ENCODE measurements around the gene STAT4.

The STAT4 gene

DNA sequence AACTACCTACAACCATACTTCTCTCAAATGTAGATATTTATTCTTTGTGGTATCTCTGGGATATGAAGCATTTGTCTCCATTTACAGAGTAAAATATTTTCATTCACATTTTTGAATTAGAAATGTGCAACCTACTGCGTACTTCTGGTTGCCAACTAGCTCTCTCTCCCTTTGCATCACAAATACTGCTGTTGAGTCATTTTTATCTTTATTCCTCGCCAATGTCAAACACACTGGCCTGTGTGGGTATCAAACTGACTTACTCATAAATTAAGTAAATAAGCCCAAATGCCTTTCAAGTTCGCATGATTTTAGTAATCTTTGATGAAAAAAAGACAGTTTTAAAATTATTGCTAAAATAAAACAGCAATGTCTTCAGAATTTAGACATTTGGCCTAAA lies 67.3 kb downstream of the STAT4 start:
- no peak for DNase-seq (ENCODE audit: low read depth, low spot score)

DNA sequence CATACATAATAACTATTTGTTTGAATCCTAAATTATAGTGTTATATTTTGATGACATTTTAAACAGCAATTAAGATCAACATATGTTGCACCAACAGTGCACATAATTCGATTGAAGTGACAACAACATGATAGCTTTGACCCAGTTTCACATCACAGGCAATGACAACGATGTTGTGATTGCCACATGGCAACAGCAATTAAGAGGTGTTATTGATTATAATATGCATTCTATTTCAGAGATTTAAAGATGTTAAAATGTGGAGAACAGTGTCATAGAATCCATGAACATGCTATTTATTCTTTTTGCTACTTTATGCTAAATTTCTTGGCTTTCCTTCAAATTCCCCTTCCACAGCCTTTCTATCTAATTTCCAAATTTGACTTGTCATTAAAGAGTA lies 68.5 kb downstream of the STAT4 start:
- DNase-seq (ENCODE audit: low read depth, low spot score), result no peak

DNA sequence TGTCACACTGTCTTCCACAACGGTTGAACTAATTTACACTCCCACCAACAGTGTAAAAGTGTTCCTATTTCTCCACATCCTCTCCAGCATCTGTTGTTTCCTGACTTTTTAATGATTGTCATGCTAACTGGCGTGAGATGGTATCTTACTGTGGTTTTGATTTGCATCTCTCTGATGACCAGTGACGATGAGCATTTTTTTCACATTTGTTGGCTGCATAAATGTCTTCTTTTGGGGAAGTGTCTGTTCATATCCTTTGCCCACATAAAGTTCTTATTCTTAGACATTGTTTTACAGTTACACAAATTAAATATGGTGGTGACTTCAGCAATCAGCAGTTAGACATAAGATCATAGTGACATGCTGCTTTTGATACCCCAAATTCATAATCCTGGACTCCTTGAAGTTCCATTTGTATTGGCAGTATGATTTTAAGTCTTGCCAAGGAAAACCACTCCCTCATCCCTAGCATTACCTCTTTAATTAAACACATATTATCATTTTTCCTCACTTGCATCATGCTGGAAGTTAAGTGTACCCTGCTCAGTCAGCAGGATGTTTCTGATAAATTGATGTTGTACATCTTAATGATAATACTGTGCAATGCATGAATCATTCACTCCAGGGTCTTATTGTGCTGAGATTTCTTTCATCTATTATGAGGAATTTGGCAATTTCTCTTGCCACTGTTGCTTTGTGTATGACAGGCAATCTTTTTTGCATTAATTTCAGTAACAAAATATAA lies 69.2 kb downstream of the STAT4 start:
- no peak for DNase-seq (ENCODE audit: low read depth, low spot score)

DNA sequence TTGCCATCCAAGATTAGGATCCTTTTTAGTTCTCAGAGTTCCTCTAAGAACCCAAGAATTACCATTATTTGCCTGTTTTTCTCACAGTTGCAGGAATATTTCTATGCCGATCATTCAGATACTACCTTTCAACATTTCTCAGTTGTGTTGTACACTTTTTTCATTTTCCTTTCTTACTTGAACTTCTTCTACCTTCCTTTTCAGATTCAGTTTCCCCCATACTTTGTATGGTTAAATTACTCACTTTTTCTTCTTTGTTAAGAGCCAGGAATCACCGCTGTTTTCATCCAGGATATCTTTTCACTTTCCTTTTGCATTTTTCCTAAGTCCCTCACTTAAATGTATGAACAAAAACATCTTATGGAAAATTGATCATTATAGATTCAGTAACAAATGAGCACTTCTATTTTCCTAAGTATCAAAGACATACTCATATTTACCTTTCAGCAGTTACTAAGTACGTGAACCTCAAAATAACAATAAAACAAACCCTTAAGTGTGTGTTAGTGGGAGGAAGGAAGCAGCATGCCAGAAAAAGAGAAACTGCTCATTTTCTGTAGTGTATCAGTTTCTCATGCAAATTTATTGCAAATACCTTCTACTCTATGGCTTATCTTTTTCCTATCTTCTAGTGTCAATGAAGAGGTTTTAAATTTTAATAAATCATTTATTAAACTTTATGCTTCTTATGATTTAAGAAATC lies 72.5 kb downstream of the STAT4 start:
- no peak for DNase-seq (ENCODE audit: low read depth, low spot score)

DNA sequence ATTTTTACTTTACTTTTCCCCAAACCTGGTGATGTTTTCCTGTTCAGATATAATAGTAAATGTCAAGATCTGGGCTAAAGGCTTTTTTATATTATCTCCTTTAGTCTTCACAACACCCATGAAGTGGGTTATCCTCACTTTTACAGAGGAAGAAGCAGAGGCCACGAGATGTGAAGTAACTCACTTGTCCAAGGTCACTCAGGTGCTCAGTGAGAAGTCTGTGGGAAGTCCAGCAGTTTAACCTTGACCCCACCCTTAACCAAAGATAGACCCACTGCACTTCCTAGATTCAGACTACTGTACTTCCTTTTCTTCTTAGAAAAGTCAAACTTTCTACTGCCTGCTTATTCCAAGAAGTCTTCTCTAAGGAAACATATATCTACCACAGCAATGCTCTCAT lies 80.5 kb downstream of the STAT4 start:
- no peak for DNase-seq (ENCODE audit: low read depth, low spot score)

DNA sequence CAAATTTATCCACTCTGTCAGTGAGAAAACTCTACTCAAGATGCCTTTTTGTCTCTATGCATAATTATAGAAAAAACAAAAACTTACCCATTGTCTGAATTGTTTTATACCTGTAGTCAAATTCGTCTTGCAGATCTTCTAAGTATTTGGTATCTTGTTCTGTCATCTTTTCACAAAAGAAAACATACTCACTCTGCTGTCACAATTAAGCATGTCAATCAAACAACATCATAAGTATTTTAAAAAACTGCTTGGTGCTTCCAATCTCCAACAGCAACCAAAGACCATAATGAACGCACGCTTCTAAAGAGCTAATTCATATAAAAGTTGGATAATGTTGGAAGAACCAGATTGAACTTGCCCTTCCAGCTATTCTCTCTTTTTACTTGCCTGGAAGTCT lies 81.2 kb downstream of the STAT4 start:
- no peak for DNase-seq (ENCODE audit: low read depth, low spot score)

DNA sequence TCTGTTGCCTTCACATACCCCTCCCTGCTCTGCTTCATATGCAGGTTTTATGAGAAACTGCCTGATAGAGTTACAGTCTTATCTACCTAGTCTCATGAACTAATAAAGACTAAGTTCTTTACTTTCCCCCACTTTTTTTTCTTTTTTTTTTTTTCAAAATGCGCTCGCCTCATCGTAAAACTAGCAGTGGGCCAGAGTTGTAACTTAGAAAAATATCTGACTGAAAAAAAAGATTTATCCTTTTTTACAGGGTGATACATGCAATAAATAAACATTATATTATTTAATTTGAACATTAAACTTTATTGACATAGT lies 83.9 kb downstream of the STAT4 start:
- DNase-seq (ENCODE audit: low read depth, low spot score), result no peak

DNA sequence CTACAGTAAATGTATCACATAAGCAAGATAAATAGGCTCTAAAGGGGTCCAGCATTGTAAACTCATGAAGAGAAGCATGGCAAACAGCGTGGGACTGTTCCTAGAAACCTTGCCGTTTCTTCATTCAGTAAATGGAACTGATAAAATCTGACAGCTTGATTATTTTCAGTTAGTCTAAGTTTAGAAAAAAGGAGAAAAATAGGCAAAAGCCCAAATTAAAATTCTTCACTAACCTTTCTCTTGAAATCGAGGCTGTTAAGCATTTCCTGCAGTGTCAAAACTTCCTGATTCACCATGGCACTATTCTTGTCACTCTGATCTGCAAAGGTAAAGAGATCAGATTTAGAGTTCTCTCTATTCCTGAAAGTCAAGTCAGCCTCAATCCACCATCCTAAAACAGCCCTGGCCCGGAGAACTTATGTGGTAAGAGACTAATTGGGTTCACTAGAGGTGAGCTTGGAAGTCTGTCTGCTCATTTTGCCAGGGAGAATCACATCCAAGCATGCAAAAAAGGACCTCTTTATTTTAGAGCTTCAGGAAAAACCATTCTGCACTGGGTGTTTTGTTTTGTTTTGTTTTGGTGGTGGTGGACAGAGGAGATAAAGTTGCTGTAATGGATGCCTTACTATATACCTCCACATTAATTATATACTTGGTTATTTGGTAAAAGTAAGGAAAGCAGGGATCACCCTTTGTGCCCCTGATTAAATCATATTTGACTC lies 84.4 kb downstream of the STAT4 start:
- DNase-seq (ENCODE audit: low read depth, low spot score), result no peak

DNA sequence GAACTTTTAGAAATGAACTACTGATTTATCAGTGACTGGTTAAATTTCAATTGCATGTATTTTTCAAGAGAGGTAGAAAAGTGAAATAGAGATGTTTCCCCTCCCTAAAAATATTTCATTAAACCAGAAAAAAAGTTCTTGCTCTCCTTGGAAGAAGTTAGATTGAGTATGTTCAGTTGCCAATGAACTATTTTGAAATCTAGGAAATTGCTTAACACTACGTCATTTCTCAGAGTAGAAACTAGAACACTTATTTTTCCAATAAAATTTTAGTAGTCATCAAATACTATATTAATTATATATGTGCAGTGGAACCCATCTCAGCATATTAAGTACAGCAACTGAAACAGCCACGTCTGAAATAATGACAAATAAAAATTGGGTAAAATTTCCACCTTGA lies 85.0 kb downstream of the STAT4 start:
- DNase-seq (ENCODE audit: low read depth, low spot score), result no peak

DNA sequence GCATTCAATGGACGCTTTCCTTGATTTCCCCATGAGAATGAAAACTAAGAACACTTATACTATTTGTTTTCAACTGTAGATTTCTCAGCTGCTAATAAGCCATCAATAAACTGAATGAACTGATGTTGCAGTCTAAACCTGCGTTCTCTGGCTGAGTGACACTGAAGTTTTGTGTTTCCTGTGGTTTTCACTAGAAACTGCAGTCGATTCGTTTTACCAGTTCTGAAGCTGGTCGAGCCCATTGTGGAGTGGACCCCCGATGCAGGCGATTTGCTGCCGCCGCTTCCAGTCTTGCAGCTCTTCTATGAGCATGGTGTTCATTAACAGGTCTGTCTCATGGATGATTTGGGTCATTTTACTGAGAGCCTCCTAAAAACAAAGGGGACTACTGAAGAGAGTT lies 86.2 kb downstream of the STAT4 start:
- DNase-seq (ENCODE audit: low read depth, low spot score), result no peak

DNA sequence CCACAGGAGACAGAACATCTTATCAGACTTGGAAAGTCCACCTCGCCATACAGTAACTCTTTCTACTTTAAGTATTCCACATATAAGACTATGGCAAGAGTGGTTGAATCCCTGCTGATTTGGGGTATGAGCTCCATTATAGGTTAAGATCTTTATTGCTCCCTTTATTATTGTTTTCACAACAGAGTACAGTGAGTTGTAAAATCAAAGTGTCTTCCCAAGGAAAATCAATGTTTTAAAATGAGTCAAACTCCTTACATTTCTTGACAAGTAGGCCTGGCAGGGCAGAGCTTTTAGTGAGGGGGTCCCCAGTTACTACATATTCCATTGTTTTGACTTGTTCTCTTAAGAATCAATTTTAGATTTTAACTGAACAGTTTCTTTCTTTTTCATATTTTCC lies 87.2 kb downstream of the STAT4 start:
- DNase-seq (ENCODE audit: low read depth, low spot score), result no peak

DNA sequence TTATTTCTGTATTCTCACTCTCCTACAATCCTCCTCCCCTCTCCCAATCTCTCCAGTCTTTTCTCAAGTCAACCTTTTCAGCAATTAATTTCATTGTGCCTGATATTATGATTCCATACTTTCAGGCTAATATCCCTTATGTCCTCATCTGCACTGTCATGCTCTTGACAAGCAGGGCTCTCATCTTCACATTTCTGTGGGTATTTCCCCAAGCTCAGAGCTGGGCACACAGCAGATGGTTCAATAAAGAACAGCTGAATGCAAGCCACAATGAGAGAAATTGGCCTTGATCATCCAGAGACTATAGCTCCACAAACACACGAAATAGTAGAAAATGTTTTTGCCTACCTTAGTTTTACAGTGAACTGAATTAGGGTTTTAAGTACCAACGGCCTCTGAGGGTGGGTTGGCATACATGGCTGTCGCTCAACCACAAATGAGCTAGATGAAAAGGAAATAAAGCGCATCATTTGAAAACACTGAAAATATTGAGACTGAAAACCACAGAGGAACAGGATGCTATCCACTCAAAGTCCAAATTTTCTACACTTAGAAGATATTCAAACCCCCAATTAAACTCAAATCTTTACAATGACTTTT lies 89.3 kb downstream of the STAT4 start:
- DNase-seq (ENCODE audit: low read depth, low spot score), result no peak

DNA sequence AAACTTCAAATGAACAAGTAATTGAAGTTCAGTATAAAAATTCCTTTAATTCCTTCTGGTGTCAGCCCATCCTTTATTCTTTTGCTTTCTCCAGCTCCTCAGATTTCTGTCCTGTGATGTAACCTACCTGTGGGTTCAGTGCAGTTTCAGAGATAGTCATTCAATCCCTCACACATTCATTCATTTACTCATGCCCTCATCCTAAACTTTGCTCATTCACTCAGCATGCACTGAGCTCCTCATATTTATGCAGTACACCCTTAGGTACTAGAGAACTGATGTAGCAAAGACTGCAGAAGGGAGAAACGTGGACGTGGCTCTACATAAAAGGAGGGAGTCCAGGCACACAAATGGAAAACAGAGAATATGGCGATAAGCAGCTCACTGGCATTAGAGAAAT lies 91.5 kb downstream of the STAT4 start:
- no peak for DNase-seq (ENCODE audit: low read depth, low spot score)

DNA sequence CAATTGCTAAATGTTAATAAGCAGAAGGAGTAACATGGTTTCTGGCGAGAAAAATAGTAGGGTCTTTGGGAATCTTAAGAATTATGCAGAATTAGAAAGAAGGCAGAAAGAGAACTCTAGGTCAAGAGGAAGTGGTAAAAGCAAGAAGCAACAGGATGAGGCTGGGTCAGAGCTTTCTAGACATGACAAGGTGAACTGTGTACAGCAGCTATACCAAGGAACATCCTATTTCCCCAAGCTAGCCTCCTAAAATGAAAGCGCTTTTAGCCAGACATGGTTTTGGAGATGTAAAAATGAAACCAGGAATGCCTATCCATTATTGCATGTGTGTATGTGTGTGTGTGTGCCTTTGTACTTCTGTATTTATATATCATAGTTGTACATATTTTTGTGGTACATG lies 94.6 kb downstream of the STAT4 start:
- no peak for DNase-seq (ENCODE audit: low read depth, low spot score)

DNA sequence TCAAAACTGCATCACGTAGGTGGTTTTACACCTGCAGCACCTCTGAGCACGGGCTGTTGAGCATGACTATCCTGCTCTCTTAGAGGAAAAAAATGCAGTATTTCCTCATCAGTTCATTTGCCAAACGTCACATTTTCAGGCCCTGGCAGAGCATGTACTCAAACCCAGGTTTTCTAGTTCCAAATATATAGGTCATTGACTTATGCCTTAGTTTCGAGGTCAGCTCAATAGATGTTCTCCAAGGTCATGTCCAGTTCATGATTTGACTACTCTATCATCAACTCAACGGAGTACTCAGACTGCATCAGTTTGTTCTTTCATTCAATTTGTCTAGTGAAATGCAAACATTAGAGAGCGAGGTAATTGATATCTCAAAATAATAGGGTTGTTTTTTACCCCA lies 97.5 kb downstream of the STAT4 start:
- no peak for DNase-seq (ENCODE audit: low read depth, low spot score)

DNA sequence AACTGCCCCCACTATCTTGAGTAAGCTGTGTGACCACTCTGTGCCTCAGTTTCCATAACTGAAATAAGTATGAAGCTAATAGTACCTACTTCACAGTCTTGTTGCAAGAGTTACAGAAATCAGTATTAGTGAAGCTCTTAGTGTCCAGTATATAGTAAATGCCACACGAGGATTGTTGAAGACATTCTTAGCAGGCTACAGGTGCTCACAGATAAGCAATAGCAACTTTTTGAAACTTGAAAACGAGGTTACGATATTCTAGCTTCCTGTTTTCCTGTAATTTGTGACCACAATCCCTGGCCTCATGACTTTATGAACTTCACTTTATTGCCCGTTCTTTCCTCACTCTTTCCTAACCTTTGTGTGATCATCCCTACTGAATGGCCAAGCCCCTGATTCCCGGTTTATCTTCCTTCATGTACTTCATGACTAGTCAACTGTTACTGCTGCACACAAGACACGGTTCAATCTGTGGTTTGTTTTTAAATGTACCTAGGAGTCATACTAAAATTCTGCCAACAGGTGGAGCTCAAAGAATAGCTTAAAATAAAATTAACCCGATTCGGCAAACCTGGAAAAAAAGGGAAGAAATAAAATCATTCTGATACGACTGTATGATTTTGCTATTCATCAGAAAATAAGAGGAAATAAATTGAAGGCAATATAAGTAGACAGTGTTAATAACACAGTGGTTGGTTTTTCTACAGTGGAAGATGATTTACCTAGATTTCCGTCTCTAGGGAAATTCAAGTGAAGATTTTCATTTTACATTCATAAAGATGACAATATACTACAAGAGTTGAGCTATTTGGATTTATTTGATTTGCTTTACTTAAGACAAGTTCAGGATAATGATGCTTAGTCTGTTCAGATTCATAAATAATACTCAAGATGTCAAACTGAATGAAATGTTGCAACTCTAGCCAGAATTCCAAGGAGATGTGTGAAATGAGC lies 98.7 kb downstream of the STAT4 start:
- no peak for DNase-seq (ENCODE audit: low read depth, low spot score)

DNA sequence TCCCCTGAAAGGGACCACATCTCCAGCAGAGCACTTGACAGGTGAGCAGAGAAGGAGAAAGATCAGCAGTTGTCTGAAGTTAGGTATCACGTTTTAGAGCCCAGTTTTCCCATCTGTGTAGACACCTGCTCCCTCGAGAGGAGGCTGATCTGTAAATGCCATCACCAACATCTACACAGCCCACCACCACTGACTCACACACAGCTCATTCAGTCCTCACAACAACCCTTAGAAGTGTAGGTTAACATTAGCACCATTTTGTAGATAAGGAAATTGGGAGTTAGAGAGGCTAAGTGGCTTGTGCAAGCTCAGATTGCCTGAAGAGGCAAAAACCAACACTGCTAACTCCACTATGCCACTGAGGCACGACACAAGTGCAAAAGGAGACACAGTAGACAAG lies 99.6 kb downstream of the STAT4 start:
- DNase-seq (ENCODE audit: low read depth, low spot score), result no peak

DNA sequence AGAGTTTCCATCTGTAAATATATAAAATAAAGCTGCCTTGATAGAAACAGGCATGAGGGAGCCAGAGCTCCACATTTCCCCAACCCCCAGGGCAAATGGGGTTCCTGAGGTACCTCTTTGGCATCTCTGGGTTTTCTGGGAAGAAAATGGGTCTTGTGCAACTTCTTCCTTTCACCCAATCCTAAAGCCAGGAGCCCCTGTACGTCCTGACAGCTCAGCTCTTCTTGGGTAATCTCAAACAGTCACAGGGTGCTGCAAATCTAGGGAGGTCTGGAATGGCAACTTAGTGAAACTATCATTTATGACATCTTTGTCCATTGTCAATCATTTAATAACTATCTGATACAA lies 100.2 kb downstream of the STAT4 start:
- no peak for DNase-seq (ENCODE audit: low read depth, low spot score)

DNA sequence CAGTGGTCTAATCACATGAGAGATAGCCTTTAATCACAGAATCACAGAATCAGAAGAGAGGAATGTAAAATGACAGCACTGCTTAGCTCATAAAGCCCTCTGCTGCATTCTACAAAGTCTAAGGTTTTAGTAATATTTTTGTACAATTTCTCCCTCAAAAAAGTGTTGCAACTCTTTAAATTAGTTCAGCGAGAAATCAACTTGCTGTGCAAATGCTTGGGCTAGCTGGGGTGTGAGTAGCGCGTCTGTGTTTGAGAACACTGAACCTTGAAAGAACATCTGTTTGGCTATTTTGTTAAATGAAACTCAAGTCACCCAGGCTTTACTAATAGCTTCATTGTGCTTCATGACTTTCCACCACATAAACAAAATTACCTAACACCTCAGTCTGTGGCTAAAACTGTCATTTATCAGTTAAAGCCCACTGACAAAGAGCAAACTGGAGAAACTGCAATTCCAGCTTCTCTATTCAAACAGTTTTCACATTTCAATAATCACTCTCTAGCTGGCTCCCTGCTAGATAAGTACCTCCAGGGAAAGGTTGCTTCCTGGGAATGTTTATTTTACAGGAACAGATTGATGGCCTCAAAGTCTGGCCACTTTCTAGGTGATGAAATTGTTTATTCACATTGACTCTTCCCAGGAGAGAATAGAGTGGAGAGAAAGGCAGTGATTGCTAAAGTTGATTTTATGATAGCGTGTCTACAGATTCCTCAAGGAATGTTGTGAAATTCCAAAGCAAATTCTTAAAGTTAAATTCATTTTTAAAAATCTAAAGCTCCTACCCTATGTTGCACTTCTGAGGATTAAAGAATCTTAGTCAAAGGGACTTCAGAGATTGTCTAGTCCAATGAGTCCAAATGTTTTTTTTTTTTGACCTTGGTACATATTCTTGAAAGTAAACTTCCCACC lies 100.8 kb downstream of the STAT4 start:
- no peak for DNase-seq (ENCODE audit: low read depth, low spot score)

DNA sequence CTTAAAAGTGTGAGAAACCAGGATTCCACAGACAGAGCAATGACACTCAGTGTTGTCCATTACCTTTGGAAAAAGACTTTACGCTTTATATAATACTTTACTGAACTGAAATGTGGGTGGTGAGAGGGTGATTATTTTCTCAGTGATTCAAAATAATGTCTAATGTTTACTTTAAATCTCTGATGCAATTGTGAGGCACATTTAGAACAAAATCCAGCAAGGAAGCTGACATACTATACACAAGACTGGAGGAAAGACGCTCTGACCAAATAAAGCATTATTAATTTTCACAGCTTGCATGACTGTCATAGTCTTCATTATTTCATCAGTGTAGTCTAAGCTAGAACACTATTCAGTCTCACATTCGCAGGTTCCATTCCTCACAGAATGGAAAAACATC lies 102.7 kb downstream of the STAT4 start:
- no peak for DNase-seq (ENCODE audit: low read depth, low spot score)

DNA sequence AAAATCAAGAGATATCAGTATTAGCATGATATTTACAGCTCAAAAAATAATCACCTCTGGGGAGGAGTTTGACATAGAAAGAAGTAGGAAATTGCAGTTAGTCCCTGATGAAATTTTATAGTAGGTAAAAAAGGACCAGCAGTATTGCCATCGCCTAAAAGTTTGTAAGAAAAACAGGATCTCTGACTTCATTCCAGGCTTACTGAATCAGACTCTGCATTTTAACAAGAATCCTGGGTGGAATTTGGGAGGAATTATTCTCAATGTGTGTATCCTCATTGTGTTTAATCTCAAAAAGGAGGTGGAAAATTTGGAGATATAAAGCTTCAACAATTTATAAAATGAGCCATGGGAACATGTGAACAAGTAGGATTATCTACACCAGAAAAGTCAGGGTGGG lies 105.7 kb downstream of the STAT4 start:
- no peak for DNase-seq (ENCODE audit: low read depth, low spot score)

Measured in activated CD4-positive, CD25-positive, alpha-beta regulatory T cell treated with anti-CD3 and anti-CD28 coated beads, Interleukin-2, amount 50 U/mL, for 16 hours (primary cell).